DND-41 (cell line): ENCODE measurements around the gene SUMO1.

Source experiments
- CTCF ChIP-seq: IDR thresholded peaks from 2 replicates; pipeline ENCODE4 v1.5.1; 2012; ENCODE audit warnings: borderline replicate concordance, low read length, moderate library complexity, mild to moderate bottlenecking; ENCODE audit not compliant: poor library complexity, severe bottlenecking; ENCODE audit errors: extremely low read depth
- EZH2 ChIP-seq: IDR thresholded peaks from 3 replicates; pipeline ENCODE4 v1.6.1; 2012; ENCODE audit warnings: borderline replicate concordance, low read depth, mild to moderate bottlenecking, moderate library complexity, low read length, inconsistent platforms; ENCODE audit not compliant: severe bottlenecking

DNA sequence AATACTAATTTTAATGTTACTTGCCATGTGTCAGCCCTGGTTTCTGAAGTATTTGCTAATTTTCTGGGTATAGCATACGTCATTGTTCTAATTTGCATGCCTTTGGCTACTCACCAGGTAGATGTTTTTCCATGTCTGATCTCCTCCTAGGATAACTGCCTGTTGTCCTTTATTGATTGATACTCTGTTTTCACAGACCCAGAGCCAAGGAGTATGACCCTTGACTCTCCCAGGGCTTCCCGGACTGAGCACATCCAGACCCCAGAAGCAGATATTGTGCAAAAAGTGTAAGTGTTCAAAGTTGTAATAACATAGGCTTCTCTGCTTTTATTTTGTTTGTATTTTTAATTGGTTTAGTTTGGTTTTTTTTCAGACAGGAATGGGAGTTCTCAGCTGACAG, 53.8 kb downstream of the SUMO1 start:
- TF ChIP-seq CTCF (no peak), EZH2 (no peak)
